Neural progenitor cell (in vitro differentiated cells): ENCODE data around the gene TEX11. TPM values are rescaled to one million over a fixed set of nuclear protein-coding genes. Genes with fewer than 3 reads are reported as not detected.
"Not testable (repeated sequence)": the region's sequence is repeated elsewhere in the genome, so short reads cannot be mapped to it uniquely, and the experiment has no call there.

Experiments
- DNase-seq: peaks from one replicate; pipeline ENCODE4 v3.0.0-alpha.2; 2016; ENCODE audit warnings: low spot score
- H2AFZ ChIP-seq: fragments of 200-600 bp; sonication (generic); replicated peaks from 2 replicates; pipeline ENCODE4 v1.6.1; 2016; ENCODE audit warnings: antibody characterized with exemption
- H3F3A ChIP-seq: fragments of 200-600 bp; sonication (generic); 2 replicates; pipeline ENCODE4 v1.6.1; 2016; ENCODE audit warnings: antibody characterized with exemption, low read depth
- H3K27ac ChIP-seq: fragments of 200-600 bp; sonication (generic); 2 replicates; pipeline ENCODE4 v1.5.1; 2016; ENCODE audit warnings: mild to moderate bottlenecking
- H3K27me3 ChIP-seq: fragments of 200-600 bp; sonication (generic); 2 replicates; pipeline ENCODE4 v1.6.1; 2016; ENCODE audit warnings: mild to moderate bottlenecking, moderate library complexity
- H3K36me3 ChIP-seq: fragments of 200-600 bp; sonication (generic); 2 replicates; pipeline ENCODE4 v1.5.1; 2016
- H3K4me1 ChIP-seq: fragments of 200-600 bp; sonication (generic); 2 replicates; pipeline ENCODE4 v1.6.1; 2016; ENCODE audit warnings: mixed run types
- H3K4me2 ChIP-seq: fragments of 200-600 bp; sonication (generic); 2 replicates; pipeline ENCODE4 v1.6.1; 2016
- H3K4me3 ChIP-seq: fragments of 200-600 bp; sonication (generic); 2 replicates; pipeline ENCODE4 v1.5.1; 2016
- H3K79me2 ChIP-seq: fragments of 200-600 bp; sonication (generic); 2 replicates; pipeline ENCODE4 v1.6.1; 2016; ENCODE audit warnings: low read depth
- H3K9ac ChIP-seq: fragments of 200-600 bp; sonication (generic); 2 replicates; pipeline ENCODE4 v1.6.1; 2016
- H3K9me3 ChIP-seq: fragments of 200-600 bp; sonication (generic); 2 replicates; pipeline ENCODE4 v1.5.1; 2016; ENCODE audit warnings: low read depth
- H4K20me1 ChIP-seq: fragments of 200-600 bp; sonication (generic); 2 replicates; pipeline ENCODE4 v1.6.1; 2016; ENCODE audit warnings: low read depth
- H3K27ac Mint-ChIP-seq: 3 replicates; pipeline ENCODE4 v1.8.0; 2021; ENCODE audit warnings: mixed read lengths
- H3K27me3 Mint-ChIP-seq: 2 replicates; pipeline ENCODE4 v1.8.0; 2022; ENCODE audit warnings: low read depth, mild to moderate bottlenecking, inconsistent platforms, moderate library complexity, mixed read lengths; ENCODE audit not compliant: insufficient read depth
- H3K36me3 Mint-ChIP-seq: 3 replicates; pipeline ENCODE4 v1.8.0; 2021; ENCODE audit warnings: mixed read lengths
- H3K4me1 Mint-ChIP-seq: 3 replicates; pipeline ENCODE4 v1.8.0; 2021; ENCODE audit warnings: mixed read lengths
- H3K4me3 Mint-ChIP-seq: 3 replicates; pipeline ENCODE4 v1.8.0; 2021; ENCODE audit warnings: mild to moderate bottlenecking, moderate library complexity, mixed read lengths
- H3K9me3 Mint-ChIP-seq: 3 replicates; pipeline ENCODE4 v1.8.0; 2020; ENCODE audit warnings: mixed read lengths
- CTCF ChIP-seq: fragments of 200-600 bp; sonication (generic); IDR thresholded peaks from 2 replicates; pipeline ENCODE4 v1.5.1; 2017; ENCODE audit warnings: antibody characterized with exemption, mild to moderate bottlenecking
- EZH2 ChIP-seq: fragments of 200-600 bp; sonication (generic); IDR thresholded peaks from 2 replicates; pipeline ENCODE4 v1.6.1; 2017; ENCODE audit warnings: antibody characterized with exemption, mild to moderate bottlenecking, moderate library complexity
- EZH2phosphoT487 ChIP-seq: fragments of 200-600 bp; sonication (generic); IDR thresholded peaks from 2 replicates; pipeline ENCODE4 v1.6.1; 2017; ENCODE audit warnings: antibody characterized with exemption
- total RNA-seq: library from RNA; depleted of rRNA; stranded (reverse); fragments of >200 nt; gene quantifications from 2 replicates; pipeline ENCODE4 v1.2.3, GENCODE V29; 2015; ENCODE audit warnings: low replicate concordance

Gene TEX11
- total RNA-seq, 1 donor from 2014 or later, result not detected

- Mint-ChIP-seq H3K36me3 (no peaks in the 10 kb centered on the region), H3K4me1 (no peaks in the 10 kb centered on the region), H3K27me3 (no peaks in the 10 kb centered on the region), H3K9me3 (peaks cover 3% of the 10 kb centered on the region), H3K4me3 (no peak overlapping the region), H3K27ac (no peak overlapping the region)
- Histone ChIP-seq H4K20me1 (no peaks in the 10 kb centered on the region), H3F3A (no peaks in the 10 kb centered on the region), H3K4me2 (no peak overlapping the region), H3K4me3 (no peak overlapping the region), H3K9me3 (no peaks in the 10 kb centered on the region), H3K27ac (no peak overlapping the region), H3K9ac (no peak overlapping the region), H3K27me3 (no peaks in the 10 kb centered on the region), H3K36me3 (no peaks in the 10 kb centered on the region), H3K79me2 (no peaks in the 10 kb centered on the region), H2AFZ (no peak overlapping the region), H3K4me1 (no peaks in the 10 kb centered on the region)
- no peak for DNase-seq
- TF ChIP-seq CTCF (no peak), EZH2phosphoT487 (no peak), EZH2 (no peak)
These were observed 56.2 kb downstream of the TEX11 start for GRCh38 chrX:70852294-70852693.

GRCh38 chrX:70844081-70844480, 64.4 kb downstream of the TEX11 start:
- not testable (repeated sequence) for H4K20me1 ChIP-seq, H3K36me3 ChIP-seq, H3K36me3 Mint-ChIP-seq

GRCh38 chrX:70843620-70844019, 64.9 kb downstream of the TEX11 start:
- H3K27me3 ChIP-seq, H3K27me3 Mint-ChIP-seq, DNase-seq, H3K27ac Mint-ChIP-seq, H3K27ac ChIP-seq, H3K36me3 Mint-ChIP-seq, H3K4me1 ChIP-seq, H3K4me1 Mint-ChIP-seq, H3K9me3 Mint-ChIP-seq, H3F3A ChIP-seq, H3K79me2 ChIP-seq, H3K9ac ChIP-seq, H4K20me1 ChIP-seq, H3K4me2 ChIP-seq, H3K4me3 ChIP-seq, H3K4me3 Mint-ChIP-seq, H3K9me3 ChIP-seq, H2AFZ ChIP-seq, H3K36me3 ChIP-seq: not testable (repeated sequence)

More at GRCh38 chrX:70844081-70844480, 64.4 kb downstream of the TEX11 start:
- not testable (repeated sequence) for H3K4me2 ChIP-seq, H3F3A ChIP-seq, DNase-seq, H3K27me3 ChIP-seq, H3K9me3 ChIP-seq, H3K4me3 ChIP-seq, H3K27me3 Mint-ChIP-seq, H3K4me3 Mint-ChIP-seq, H3K4me1 Mint-ChIP-seq, H3K27ac ChIP-seq, H3K4me1 ChIP-seq, H3K27ac Mint-ChIP-seq, H2AFZ ChIP-seq, H3K9ac ChIP-seq, H3K9me3 Mint-ChIP-seq, H3K79me2 ChIP-seq

- no peak overlapping the region for H3K4me3 Mint-ChIP-seq
- H3K9me3 Mint-ChIP-seq, result peaks cover 9% of the 10 kb centered on the region
- Histone ChIP-seq H3K9me3 (peaks cover 5% of the 10 kb centered on the region), H3K9ac (no peak overlapping the region), H3F3A (no peaks in the 10 kb centered on the region), H4K20me1 (no peaks in the 10 kb centered on the region), H3K79me2 (no peaks in the 10 kb centered on the region), H3K27ac (no peak overlapping the region), H3K4me1 (no peaks in the 10 kb centered on the region), H2AFZ (no peak overlapping the region), H3K4me3 (no peak overlapping the region), H3K4me2 (no peak overlapping the region), H3K36me3 (no peaks in the 10 kb centered on the region), H3K27me3 (no peaks in the 10 kb centered on the region)
- no peaks in the 10 kb centered on the region for H3K27me3 Mint-ChIP-seq
- H3K36me3 Mint-ChIP-seq, result no peaks in the 10 kb centered on the region
- H3K27ac Mint-ChIP-seq, result no peak overlapping the region
- H3K4me1 Mint-ChIP-seq, result no peaks in the 10 kb centered on the region
- no peak for TF ChIP-seq EZH2
- TF ChIP-seq EZH2phosphoT487, result no peak
- TF ChIP-seq CTCF, result no peak
- no peak for DNase-seq
These were observed 73.9 kb downstream of the TEX11 start for GRCh38 chrX:70834589-70834988.
